K562 (cell line): ENCODE measurements around the gene ANKS3. TPM values are rescaled to one million over a fixed set of nuclear protein-coding genes. Genes with fewer than 3 reads are reported as not detected.

Experiments used
- CHCHD3 ChIP-seq: fragments of 250-450 bp; sonication (Bioruptor Pico); IDR thresholded peaks from 2 replicates; pipeline ENCODE4 v2.1.2; 2022; ENCODE audit warnings: mild to moderate bottlenecking
- ELF1 ChIP-seq: fragments of 200-800 bp; sonication (Bioruptor generic); IDR thresholded peaks from 2 replicates; pipeline ENCODE4 v1.6.1; 2016; ENCODE audit warnings: missing genetic modification characterization, missing compliant biosample characterization
- MTA3 ChIP-seq: fragments of 450-650 bp; formaldehyde crosslinking; IDR thresholded peaks from 2 replicates; pipeline ENCODE4 v1.6.1; 2017; ENCODE audit warnings: mild to moderate bottlenecking, borderline replicate concordance
- NFE2 ChIP-seq: IDR thresholded peaks from 2 replicates; pipeline ENCODE4 v1.6.1; 2014; ENCODE audit warnings: antibody characterized with exemption, low read depth
- NR4A1 ChIP-seq, 2 experiments: fragments of 250-450 bp in 1 of 2; fragments of 450-650 bp in 1 of 2; sonication (Bioruptor Pico) in 1 of 2; IDR thresholded peaks; 2 replicates each; pipeline versions ENCODE4 v1.4.0 to v1.6.1; 2016 to 2020; ENCODE audit warnings: mild to moderate bottlenecking in 2 of 2, missing compliant biosample characterization in 1 of 2, missing genetic modification characterization in 1 of 2, moderate library complexity in 1 of 2
- ZNF318 ChIP-seq, 2 experiments: fragments of 450-650 bp; IDR thresholded peaks; 2 replicates each; pipeline ENCODE4 v1.6.1; 2016; ENCODE audit warnings: mild to moderate bottlenecking in 2 of 2, borderline replicate concordance in 1 of 2, low read depth in 1 of 2, moderate library complexity in 1 of 2
- ZNF584 ChIP-seq: fragments of 200-800 bp; sonication (Bioruptor generic); IDR thresholded peaks from 2 replicates; pipeline ENCODE4 v1.6.1; 2016; ENCODE audit warnings: low read depth, mild to moderate bottlenecking, missing genetic modification characterization, missing compliant biosample characterization
- polyA plus RNA-seq, 8 experiments: library from polyadenylated mRNA; depleted of rRNA in 4 of 8; stranded (reverse) in 5 of 8; unstranded in 3 of 8; fragments of >200 nt; fragmentation: Nextera tagmentation in 2 of 8; fragmentation: Illumina TruSeq in 1 of 8; extraction: Ambion mirVana in 2 of 8; extraction: Trizol in 1 of 8; gene quantifications; 2 replicates each; pipeline versions ENCODE4 v1.2.1 to v1.2.3, GENCODE V29; 2011 to 2014; ENCODE audit warnings: inconsistent platforms in 1 of 8, missing spikeins in 1 of 8
- total RNA-seq, 7 experiments: library from RNA; depleted of rRNA in 6 of 7; stranded (reverse); fragments of >200 nt in 6 of 7; fragmentation: Illumina TruSeq in 2 of 7; extraction: Trizol in 2 of 7; gene quantifications; 2 replicates each; pipeline versions ENCODE4 v1.2.1 to v1.2.3, GENCODE V29; 2011 to 2021; ENCODE audit warnings: low replicate concordance in 1 of 7

Gene ANKS3
- total and polyA plus RNA-seq, 9 of the 15 experiments (the other 6 are each of a cell fraction or from before 2014, with no cell fraction given), result 0.43 to 25.7 (median 14.8) TPM

GRCh38 chr16:4753227-4753626 is 19.2 kb upstream of the ANKS3 start (continued):
- no peak for TF ChIP-seq ZNF318 (IDR thresholded peaks at IDR 0.05; ENCODE audit: borderline replicate concordance in 1 of 2, low read depth in 1 of 2)
- no peak for TF ChIP-seq ELF1
- TF ChIP-seq NFE2, result no peak
- no peak for TF ChIP-seq CHCHD3 (CRISPR knock-in tag)
- no peak for TF ChIP-seq ZNF584 (CRISPR knock-in tag)
- TF ChIP-seq NR4A1 (CRISPR knock-in tag; IDR thresholded peaks at IDR 0.05), result no peak
- TF ChIP-seq NR4A1 (tag; IDR thresholded peaks at IDR 0.05), result no peak
- TF ChIP-seq MTA3, result no peak
